NCI-H1105 (cell line): ENCODE results near the gene DNAJC1.
"Not testable (repeated sequence)": the region's sequence is repeated elsewhere in the genome, so short reads cannot be mapped to it uniquely, and the experiment has no call there.

Experiments
- DNase-seq: peaks from one replicate; lab custom pipeline; 2025; lab: John Stamatoyannopoulos, UW

DNAJC1 gene

DNA sequence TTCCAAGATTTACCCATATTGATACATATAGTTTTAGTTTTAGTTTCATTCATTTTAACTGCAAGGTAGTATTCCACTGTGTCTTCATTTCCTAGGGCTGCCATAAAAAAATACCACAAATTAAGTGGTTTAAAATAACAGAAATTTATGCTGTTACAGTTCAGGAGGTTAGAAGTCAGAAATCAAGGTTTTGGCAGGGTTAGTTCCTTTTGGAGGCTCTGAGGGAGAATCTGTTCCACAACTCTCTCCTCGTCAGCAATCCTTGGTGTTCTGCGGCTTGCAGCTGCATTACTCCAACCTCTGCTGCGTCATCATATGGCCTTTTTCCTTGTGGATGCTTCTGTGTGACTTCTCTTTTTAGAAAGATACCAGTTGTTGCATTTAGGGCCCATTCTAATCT is 176.2 kb downstream of the DNAJC1 start:
- no peak for DNase-seq

- DNase-seq = no peak
These were observed 176.8 kb downstream of the DNAJC1 start for GRCh38 chr10:21826725-21827124.

DNA sequence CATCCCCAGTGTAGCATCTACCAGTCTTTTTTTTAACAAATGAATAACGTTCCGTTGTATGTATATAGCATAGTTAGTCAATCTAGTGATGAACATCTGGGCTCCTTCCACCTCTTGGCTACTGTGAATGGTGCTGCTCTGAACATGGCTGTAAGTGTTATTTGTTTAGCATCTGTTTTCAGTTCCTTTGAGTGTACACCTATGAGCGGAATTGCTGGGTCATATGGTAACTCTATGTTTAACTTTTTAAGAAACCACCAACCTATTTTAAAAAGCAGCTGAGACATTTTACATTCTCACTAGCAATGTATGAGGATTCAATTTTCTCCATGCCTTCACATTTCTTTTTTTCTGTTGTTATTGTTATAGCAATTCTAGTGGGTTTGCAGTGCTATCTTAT is 178.2 kb downstream of the DNAJC1 start:
- DNase-seq = no peak

DNA sequence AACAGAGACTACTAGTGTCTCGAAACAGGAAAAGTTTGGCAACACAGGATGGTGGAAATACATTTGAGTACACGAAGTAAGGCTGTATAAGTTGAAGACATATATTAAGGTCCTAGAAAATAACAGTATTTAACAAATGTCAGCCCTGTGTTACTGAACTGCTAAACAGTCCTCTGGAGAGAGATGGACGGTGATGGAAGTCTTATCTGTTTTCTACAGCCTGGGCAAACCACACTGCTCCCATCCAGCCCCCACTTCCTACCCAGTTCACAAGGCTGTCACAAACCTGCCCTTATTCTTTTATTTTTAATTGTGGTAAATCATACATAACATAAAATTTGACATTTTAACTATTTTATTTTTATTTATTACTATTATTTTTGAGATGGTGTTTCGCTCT is 179.1 kb downstream of the DNAJC1 start:
- DNase-seq = no peak

- DNase-seq = no peak
These were observed 179.9 kb downstream of the DNAJC1 start for GRCh38 chr10:21823617-21824016.

DNA sequence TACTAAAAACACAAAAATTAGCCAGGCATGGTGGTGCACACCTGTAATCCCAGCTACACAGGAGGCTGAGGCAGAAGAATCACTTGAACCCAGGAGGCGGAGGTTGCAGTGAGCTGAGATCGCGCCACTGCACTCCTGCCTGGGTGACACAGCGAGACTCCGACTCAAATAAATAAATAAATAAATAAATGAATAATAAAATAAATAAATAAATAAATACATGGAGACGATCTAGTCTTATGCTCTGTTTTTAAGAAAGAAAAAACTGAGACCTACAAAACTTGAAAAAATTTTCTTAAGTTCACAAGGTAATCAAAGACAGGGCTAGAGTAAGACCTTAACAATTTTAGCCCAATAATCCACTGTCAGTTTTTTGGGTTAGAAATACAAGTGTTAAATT is 181.3 kb downstream of the DNAJC1 start:
- DNase-seq = not testable (repeated sequence)

GRCh38 chr10:21820952-21821351 is 182.6 kb downstream of the DNAJC1 start:
- DNase-seq = no peak

DNA sequence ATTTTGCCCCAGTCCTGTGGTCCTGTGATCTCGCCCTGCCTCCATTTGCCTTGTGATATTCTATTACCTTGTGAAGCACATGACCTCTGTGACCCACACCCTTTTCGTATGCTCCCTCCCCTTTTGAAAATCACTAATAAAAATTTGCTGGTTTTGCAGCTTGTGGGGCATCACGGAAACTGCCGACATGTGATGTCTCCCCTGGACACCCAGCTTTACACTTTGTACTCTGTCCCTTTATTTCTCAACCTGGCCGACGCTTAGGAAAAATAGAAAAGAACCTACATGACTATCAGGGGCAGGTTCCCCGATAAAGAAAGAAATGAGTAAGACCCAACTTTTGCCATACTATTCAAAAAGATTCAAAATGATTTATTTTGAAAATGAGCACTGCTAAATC is 185.1 kb downstream of the DNAJC1 start:
- DNase-seq = not testable (repeated sequence)

DNA sequence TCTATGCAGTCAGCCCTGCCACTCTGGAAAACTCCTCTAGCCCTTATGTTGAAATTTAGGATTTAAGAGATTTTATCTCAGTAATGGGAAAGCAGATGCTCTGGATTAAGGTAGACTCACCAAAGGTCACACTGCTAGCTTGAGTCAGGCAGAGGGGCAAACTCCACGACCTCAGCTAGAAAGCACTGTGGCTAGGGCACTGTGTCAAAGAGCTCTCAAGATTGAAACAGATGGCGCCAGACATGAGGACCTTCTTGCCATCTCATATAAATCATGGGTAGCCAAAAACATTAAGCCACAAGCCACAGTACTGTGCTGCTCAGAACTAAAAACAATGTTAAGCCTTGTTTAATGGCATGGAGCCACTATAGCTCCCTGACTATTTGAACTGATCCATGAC is 188.7 kb downstream of the DNAJC1 start:
- DNase-seq = no peak

DNA sequence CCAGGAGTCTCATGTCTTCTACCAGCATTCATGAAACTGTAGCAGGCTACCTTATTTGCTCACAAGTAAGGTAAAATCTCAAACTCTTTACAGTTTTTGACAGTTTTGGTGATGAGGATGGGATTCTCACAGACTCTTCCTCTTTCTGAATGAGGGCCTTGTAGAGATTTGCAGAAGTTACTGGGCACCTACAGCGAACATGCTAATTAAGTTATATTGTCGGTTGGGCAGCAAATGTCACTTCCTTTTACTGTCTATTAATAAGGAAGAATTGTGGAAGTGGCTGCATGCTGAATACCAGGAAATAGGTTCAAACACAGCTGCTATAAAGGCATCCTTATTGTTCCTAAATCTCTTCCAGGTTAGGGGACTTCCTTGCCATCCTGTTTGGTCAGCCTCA is 189.6 kb downstream of the DNAJC1 start:
- no peak for DNase-seq

DNA sequence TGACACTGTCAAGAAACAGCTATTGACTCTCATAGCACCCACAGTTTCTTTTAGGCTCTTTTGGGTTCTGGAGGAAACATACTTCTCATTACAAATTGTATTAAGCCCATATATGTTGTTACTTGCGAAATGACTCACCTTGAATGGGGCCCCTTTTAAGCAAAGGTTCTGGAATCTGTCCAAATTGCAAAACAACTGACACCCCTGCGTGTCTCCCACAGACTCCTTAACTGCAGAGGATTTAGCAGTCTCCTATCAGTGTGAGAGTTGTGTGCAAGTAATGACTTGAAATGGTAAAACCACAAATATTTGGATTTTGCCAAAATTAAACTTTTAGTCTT is 192.3 kb downstream of the DNAJC1 start:
- no peak for DNase-seq

DNA sequence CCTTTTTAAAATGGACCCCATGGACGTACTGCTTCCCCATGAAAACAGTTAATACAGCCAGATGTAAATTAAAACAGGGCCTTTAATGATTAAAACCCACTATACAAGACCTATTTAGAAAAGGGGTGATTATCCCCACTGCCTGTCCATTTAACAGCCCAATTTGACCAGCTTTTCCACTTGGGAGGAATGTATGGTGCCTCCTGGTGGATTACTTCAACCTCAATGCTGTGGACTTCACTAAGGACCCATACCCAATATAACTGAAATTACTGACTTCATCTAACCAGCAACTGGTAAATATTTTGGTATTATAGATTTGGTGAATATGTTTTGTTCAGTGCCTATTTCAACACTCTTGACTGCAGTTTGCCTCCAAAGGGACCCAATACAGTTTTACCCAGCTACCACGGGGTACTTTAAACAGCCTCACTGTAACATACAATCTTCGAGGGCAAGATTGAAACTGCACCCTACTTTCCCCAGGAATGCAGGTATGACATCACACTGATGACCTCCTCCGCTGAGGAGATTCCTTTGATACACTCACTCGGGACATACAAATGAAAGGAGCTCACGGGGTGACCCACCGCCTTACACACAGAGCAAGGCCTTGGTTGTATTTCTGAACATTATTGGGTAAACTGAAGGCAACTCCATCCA is 192.8 kb downstream of the DNAJC1 start:
- DNase-seq = no peak

GRCh38 chr10:21808550-21808949 is 195.0 kb downstream of the DNAJC1 start:
- DNase-seq = no peak

DNA sequence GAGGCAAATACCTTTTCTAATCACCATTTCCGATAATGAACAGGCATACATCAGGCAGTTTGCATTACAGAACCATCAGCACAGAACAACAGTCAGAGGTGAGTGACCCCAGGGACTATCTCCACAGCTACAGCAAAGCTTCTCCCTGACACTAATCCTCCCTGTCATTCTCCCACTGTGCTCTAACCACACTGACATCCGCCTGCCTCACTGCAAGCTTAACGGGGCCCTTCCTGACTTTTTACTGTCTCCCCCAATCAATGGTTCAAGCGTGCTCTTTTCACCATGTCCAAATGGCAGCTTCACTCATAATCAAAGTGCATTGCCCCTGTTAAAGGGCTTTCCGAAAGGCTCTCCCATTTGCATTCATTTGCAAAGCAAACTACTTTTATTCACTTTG is 196.3 kb downstream of the DNAJC1 start:
- no peak for DNase-seq

GRCh38 chr10:21803374-21803773 is 200.2 kb downstream of the DNAJC1 start:
- no peak for DNase-seq

DNA sequence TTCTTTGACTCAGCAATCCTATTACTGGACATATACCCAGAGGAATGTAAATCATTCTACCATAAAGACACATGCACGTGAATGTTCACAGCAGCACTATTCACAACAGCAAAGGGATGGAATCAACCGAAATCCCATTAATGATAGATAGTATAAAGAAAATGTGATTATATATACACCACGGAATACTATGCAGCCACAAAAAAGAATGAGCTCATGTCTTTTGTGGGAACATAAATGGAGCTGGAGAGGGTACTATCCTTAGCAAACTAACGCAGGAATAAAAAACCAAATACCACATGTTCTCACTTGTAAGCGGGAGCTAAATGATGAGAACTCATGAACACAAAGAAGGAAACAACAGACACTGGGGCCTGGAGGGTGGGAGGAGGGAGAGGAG is 201.9 kb downstream of the DNAJC1 start:
- no peak for DNase-seq

DNA sequence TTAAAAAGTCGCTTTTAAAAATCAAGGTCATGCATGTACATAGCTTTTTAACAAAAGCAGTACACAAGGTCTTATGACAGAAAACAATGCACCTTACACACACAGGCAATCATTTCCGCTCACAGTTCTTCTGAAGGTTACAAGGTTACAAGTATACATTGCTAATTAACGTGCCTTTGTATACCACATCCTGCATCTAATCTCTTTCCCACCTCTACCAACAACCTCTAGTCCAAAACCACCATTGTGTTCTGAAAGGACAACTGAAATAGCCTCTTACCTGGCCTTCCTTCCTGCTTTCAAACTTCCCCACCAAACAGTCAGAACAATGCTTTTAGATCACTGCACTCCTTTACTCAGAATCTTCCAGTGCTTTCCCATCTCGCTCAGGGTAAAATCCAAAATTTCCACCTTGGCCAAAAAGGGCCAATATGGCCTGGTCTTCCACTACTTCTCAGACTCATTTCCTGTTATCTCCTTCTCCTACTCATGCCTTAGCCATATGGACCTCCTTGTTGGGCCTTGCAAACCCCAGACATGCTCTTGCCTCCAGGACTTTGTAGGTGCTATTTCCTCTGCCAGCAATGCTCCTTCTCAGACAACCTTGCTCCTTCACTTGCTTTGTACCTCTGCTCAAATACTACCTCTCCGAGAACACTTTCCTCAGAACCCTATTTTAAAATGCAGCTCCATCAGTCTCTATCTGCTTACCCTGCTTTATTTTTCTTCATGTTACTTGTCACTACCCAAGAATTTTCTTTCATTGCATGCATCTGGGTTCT is 205.4 kb downstream of the DNAJC1 start:
- DNase-seq = no peak

GRCh38 chr10:21797533-21797932 is 206.0 kb downstream of the DNAJC1 start:
- no peak for DNase-seq

DNA sequence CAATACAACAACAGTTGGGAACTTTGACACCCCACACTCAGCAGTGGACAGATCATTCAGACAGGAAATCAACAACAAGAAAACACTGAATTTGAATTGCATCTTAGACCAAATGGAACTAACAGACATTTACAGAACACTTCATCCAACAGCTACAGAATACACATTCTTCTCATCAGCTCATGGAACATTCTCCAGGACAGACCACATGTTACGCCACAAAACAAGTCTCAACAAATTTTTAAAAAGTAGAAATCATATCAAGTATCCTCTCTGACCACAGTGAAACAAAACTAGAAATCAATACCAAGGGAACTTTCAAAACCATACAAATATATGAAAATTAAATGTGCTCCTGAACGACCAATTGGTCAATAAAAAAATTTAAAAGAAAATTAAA is 212.3 kb downstream of the DNAJC1 start:
- no peak for DNase-seq

GRCh38 chr10:21776883-21777282 is 226.6 kb downstream of the DNAJC1 start:
- DNase-seq = no peak

- no peak for DNase-seq
These were observed 232.3 kb downstream of the DNAJC1 start for GRCh38 chr10:21771219-21771618.

GRCh38 chr10:21769041-21769440 is 234.5 kb downstream of the DNAJC1 start:
- no peak for DNase-seq

- no peak for DNase-seq
These were observed 238.9 kb downstream of the DNAJC1 start for GRCh38 chr10:21764466-21765189.
